Measurements from ENCODE around the gene PRSS53. TPM values are rescaled to one million over a fixed set of nuclear protein-coding genes. Genes with fewer than 3 reads are reported as not detected.
A peak's percentile ranks its signal among the peaks of the same experiment; 100 is the strongest.

Gene PRSS53
- total RNA-seq, 1 donor from 2014 or later = 7.0 TPM

GRCh38 chr16:31061126-31061812 is 27.5 kb downstream of the PRSS53 start:
- Mint-ChIP-seq H3K9me3 (ENCODE audit: low read depth) (no peaks in the 10 kb centered on the region), H3K36me3 (ENCODE audit: low read depth) (peaks cover 14% of the 10 kb centered on the region), H3K4me1 (ENCODE audit: low read depth) (peaks cover 33% of the 10 kb centered on the region), H3K27me3 (ENCODE audit: low read depth) (no peaks in the 10 kb centered on the region), H3K4me3 (ENCODE audit: unreplicated experiment) (no peak overlapping the region), H3K27ac (ENCODE audit: unreplicated experiment) (no peak overlapping the region)
- no peak for DNase-seq (ENCODE audit: low spot score)
- no peak for TF ChIP-seq CTCF (IDR thresholded peaks at IDR 0.05)

GRCh38 chr16:31055613-31056012 is 33.1 kb downstream of the PRSS53 start:
- Mint-ChIP-seq H3K9me3 (ENCODE audit: low read depth) (peaks cover 3% of the 10 kb centered on the region), H3K27me3 (ENCODE audit: low read depth) (no peaks in the 10 kb centered on the region), H3K36me3 (ENCODE audit: low read depth) (peaks cover 4% of the 10 kb centered on the region), H3K4me3 (ENCODE audit: unreplicated experiment) (no peak overlapping the region), H3K4me1 (ENCODE audit: low read depth) (peaks cover 20% of the 10 kb centered on the region), H3K27ac (ENCODE audit: unreplicated experiment) (peak overlapping the region; percentile 45)
- DNase-seq (ENCODE audit: low spot score) = no peak
- no peak for TF ChIP-seq CTCF (IDR thresholded peaks at IDR 0.05)

GRCh38 chr16:31052114-31052513 is 36.6 kb downstream of the PRSS53 start:
- peaks cover 3% of the 10 kb centered on the region for H3K9me3 Mint-ChIP-seq (ENCODE audit: low read depth)
- H3K27ac Mint-ChIP-seq (ENCODE audit: unreplicated experiment) = peak overlapping the region; percentile 85
- TF ChIP-seq CTCF (IDR thresholded peaks at IDR 0.05) = no peak
- H3K27me3 Mint-ChIP-seq (ENCODE audit: low read depth) = no peaks in the 10 kb centered on the region
- H3K4me3 Mint-ChIP-seq (ENCODE audit: unreplicated experiment) = no peak overlapping the region
- no peak for DNase-seq (ENCODE audit: low spot score)
- no peaks in the 10 kb centered on the region for H3K36me3 Mint-ChIP-seq (ENCODE audit: low read depth)
- peaks cover 20% of the 10 kb centered on the region for H3K4me1 Mint-ChIP-seq (ENCODE audit: low read depth)

- no peak overlapping the region for H3K4me3 Mint-ChIP-seq (ENCODE audit: unreplicated experiment)
- H3K36me3 Mint-ChIP-seq (ENCODE audit: low read depth) = no peaks in the 10 kb centered on the region
- peaks cover 3% of the 10 kb centered on the region for H3K9me3 Mint-ChIP-seq (ENCODE audit: low read depth)
- H3K27ac Mint-ChIP-seq (ENCODE audit: unreplicated experiment) = no peak overlapping the region
- TF ChIP-seq CTCF (IDR thresholded peaks at IDR 0.05) = no peak
- H3K4me1 Mint-ChIP-seq (ENCODE audit: low read depth) = peaks cover 20% of the 10 kb centered on the region
- H3K27me3 Mint-ChIP-seq (ENCODE audit: low read depth) = no peaks in the 10 kb centered on the region
- DNase-seq (ENCODE audit: low spot score) = no peak
Observed at GRCh38 chr16:31050280-31051030, 38.3 kb downstream of the PRSS53 start.

- Mint-ChIP-seq H3K9me3 (ENCODE audit: low read depth) (no peaks in the 10 kb centered on the region), H3K27ac (ENCODE audit: unreplicated experiment) (no peak overlapping the region), H3K4me1 (ENCODE audit: low read depth) (no peaks in the 10 kb centered on the region), H3K27me3 (ENCODE audit: low read depth) (no peaks in the 10 kb centered on the region), H3K4me3 (ENCODE audit: unreplicated experiment) (no peak overlapping the region), H3K36me3 (ENCODE audit: low read depth) (peaks cover 10% of the 10 kb centered on the region)
- DNase-seq (ENCODE audit: low spot score) = no peak
- no peak for TF ChIP-seq CTCF (IDR thresholded peaks at IDR 0.05)
Observed at GRCh38 chr16:31043898-31044481, 44.8 kb downstream of the PRSS53 start.
